K562 (cell line): Measurements from ENCODE around the gene MEIS1. TPM values are rescaled to one million over a fixed set of nuclear protein-coding genes. Genes with fewer than 3 reads are reported as not detected.
A peak's percentile ranks its signal among the peaks of the same experiment; 100 is the strongest.

Source experiments
- CEBPG ChIP-seq, 3 experiments: fragments of 200-800 bp in 1 of 3; sonication (Bioruptor generic) in 1 of 3; sonication (generic) in 1 of 3; formaldehyde crosslinking in 1 of 3; IDR thresholded peaks in 2 of 3; conservative IDR thresholded peaks in 1 of 3; 2 replicates each; pipeline versions ENCODE4 v1.6.1 to v1.8.0; 2016 to 2022; ENCODE audit warnings: missing compliant biosample characterization in 2 of 3, missing genetic modification characterization in 2 of 3, mild to moderate bottlenecking in 1 of 3, missing genetic modification reagents in 1 of 3
- GATAD2A ChIP-seq: fragments of 450-650 bp; IDR thresholded peaks from 2 replicates; pipeline ENCODE4 v1.6.1; 2017
- JUN ChIP-seq, 2 experiments: sonication (generic) in 1 of 2; formaldehyde crosslinking in 1 of 2; IDR thresholded peaks; 2 replicates each; pipeline versions ENCODE4 v1.6.1 to v1.8.0; 2012 to 2022; ENCODE audit warnings: borderline replicate concordance in 2 of 2, mild to moderate bottlenecking in 2 of 2, improper control_type of control experiment in 1 of 2, low read depth in 1 of 2, low read length in 1 of 2, missing genetic modification reagents in 1 of 2
- NCOA1 ChIP-seq: fragments of 450-650 bp; IDR thresholded peaks from 2 replicates; pipeline ENCODE4 v1.6.1; 2016; ENCODE audit warnings: low read depth
- NCOA2 ChIP-seq, 2 experiments: fragments of 450-650 bp; IDR thresholded peaks; 2 replicates each; pipeline ENCODE4 v1.6.1; 2018; ENCODE audit warnings: mild to moderate bottlenecking in 2 of 2, moderate library complexity in 1 of 2; ENCODE audit not compliant: partially characterized antibody in 2 of 2
- NFATC3 ChIP-seq: fragments of 450-650 bp; IDR thresholded peaks from 2 replicates; pipeline ENCODE4 v1.6.1; 2017; ENCODE audit warnings: mild to moderate bottlenecking
- POLR3A ChIP-seq: IDR thresholded peaks from 2 replicates; pipeline ENCODE4 v1.6.1; 2011; ENCODE audit warnings: borderline replicate concordance, mild to moderate bottlenecking, moderate library complexity; ENCODE audit not compliant: insufficient read length, insufficient read depth; ENCODE audit errors: extremely low read depth
- RBBP5 ChIP-seq: fragments of 200-600 bp; sonication (generic); IDR thresholded peaks from 2 replicates; pipeline ENCODE4 v1.6.1; 2012; ENCODE audit warnings: borderline replicate concordance, mild to moderate bottlenecking, low read length, control low read depth, inconsistent platforms; ENCODE audit not compliant: insufficient read depth, poor library complexity, severe bottlenecking
- SIRT6 ChIP-seq: IDR thresholded peaks from one replicate; pipeline ENCODE4 v1.6.1; 2012; ENCODE audit warnings: low read depth, mild to moderate bottlenecking, control low read depth, inconsistent platforms, low read length, moderate library complexity
- SMAD2 ChIP-seq: fragments of 150-350 bp; IDR thresholded peaks from 2 replicates; pipeline ENCODE4 v1.6.1; 2014; ENCODE audit warnings: low read depth, mild to moderate bottlenecking, low read length
- TEAD2 ChIP-seq: fragments of 450-650 bp; IDR thresholded peaks from 2 replicates; pipeline ENCODE4 v1.6.1; 2016; ENCODE audit warnings: missing genetic modification characterization, control low read depth, missing compliant biosample characterization
- ZNF592 ChIP-seq: fragments of 450-650 bp; IDR thresholded peaks from 2 replicates; pipeline ENCODE4 v1.6.1; 2017; ENCODE audit warnings: antibody characterized with exemption, mild to moderate bottlenecking
- ZNF785 ChIP-seq: fragments of 250-450 bp; sonication (Bioruptor Pico); IDR thresholded peaks from 2 replicates; pipeline ENCODE4 v1.4.0; 2020; ENCODE audit warnings: mild to moderate bottlenecking
- polyA plus RNA-seq, 8 experiments: library from polyadenylated mRNA; depleted of rRNA in 4 of 8; stranded (reverse) in 5 of 8; unstranded in 3 of 8; fragments of >200 nt; fragmentation: Nextera tagmentation in 2 of 8; fragmentation: Illumina TruSeq in 1 of 8; extraction: Ambion mirVana in 2 of 8; extraction: Trizol in 1 of 8; gene quantifications; 2 replicates each; pipeline versions ENCODE4 v1.2.1 to v1.2.3, GENCODE V29; 2011 to 2014; ENCODE audit warnings: inconsistent platforms in 1 of 8, missing spikeins in 1 of 8
- total RNA-seq, 7 experiments: library from RNA; depleted of rRNA in 6 of 7; stranded (reverse); fragments of >200 nt in 6 of 7; fragmentation: Illumina TruSeq in 2 of 7; extraction: Trizol in 2 of 7; gene quantifications; 2 replicates each; pipeline versions ENCODE4 v1.2.1 to v1.2.3, GENCODE V29; 2011 to 2021; ENCODE audit warnings: low replicate concordance in 1 of 7
- TF ChIP-seq, protein P1 (sequence below): fragments of 450-650 bp; IDR thresholded peaks from 2 replicates; pipeline ENCODE4 v1.6.1; 2018; ENCODE audit warnings: mild to moderate bottlenecking, low read depth; ENCODE audit not compliant: partially characterized antibody
- TF ChIP-seq, protein P2 (sequence below), 2 experiments: fragments of 450-650 bp; IDR thresholded peaks; 2 replicates each; pipeline ENCODE4 v1.6.1; 2018; ENCODE audit warnings: mild to moderate bottlenecking in 2 of 2, low read depth in 1 of 2; ENCODE audit not compliant: partially characterized antibody in 2 of 2

Gene MEIS1
- total and polyA plus RNA-seq, 9 of the 15 experiments (the other 6 are each of a cell fraction or from before 2014, with no cell fraction given), result 2.3 to 9.0 (median 5.9) TPM

GRCh38 chr2:66434679-66435548 lies at the start of gene MEIS1 (continued):
- no peak for TF ChIP-seq ZNF592
- TF ChIP-seq RBBP5, result peak; percentile 27
- no peak for TF ChIP-seq TEAD2 (tag)
- TF ChIP-seq, protein P1, sequence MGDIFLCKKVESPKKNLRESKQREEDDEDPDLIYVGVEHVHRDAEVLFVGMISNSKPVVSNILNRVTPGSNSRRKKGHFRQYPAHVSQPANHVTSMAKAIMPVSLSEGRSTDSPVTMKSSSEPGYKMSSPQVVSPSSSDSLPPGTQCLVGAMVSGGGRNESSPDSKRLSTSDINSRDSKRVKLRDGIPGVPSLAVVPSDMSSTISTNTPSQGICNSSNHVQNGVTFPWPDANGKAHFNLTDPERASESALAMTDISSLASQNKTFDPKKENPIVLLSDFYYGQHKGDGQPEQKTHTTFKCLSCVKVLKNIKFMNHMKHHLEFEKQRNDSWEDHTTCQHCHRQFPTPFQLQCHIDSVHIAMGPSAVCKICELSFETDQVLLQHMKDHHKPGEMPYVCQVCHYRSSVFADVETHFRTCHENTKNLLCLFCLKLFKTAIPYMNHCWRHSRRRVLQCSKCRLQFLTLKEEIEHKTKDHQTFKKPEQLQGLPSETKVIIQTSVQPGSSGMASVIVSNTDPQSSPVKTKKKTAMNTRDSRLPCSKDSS, result no peak
- TF ChIP-seq NCOA1, result no peak
- no peak for TF ChIP-seq ZNF785 (CRISPR knock-in tag)
- no peak for TF ChIP-seq SIRT6
- peak; percentile 81 for TF ChIP-seq CEBPG (CRISPR knock-in tag; IDR thresholded peaks at IDR 0.05)
- peak; percentile 81 to 92 for TF ChIP-seq CEBPG (tag; conservative IDR thresholded peaks at IDR 0.05 in 1 of 2, IDR thresholded peaks at IDR 0.05 in 1 of 2)
- TF ChIP-seq, protein P2, sequence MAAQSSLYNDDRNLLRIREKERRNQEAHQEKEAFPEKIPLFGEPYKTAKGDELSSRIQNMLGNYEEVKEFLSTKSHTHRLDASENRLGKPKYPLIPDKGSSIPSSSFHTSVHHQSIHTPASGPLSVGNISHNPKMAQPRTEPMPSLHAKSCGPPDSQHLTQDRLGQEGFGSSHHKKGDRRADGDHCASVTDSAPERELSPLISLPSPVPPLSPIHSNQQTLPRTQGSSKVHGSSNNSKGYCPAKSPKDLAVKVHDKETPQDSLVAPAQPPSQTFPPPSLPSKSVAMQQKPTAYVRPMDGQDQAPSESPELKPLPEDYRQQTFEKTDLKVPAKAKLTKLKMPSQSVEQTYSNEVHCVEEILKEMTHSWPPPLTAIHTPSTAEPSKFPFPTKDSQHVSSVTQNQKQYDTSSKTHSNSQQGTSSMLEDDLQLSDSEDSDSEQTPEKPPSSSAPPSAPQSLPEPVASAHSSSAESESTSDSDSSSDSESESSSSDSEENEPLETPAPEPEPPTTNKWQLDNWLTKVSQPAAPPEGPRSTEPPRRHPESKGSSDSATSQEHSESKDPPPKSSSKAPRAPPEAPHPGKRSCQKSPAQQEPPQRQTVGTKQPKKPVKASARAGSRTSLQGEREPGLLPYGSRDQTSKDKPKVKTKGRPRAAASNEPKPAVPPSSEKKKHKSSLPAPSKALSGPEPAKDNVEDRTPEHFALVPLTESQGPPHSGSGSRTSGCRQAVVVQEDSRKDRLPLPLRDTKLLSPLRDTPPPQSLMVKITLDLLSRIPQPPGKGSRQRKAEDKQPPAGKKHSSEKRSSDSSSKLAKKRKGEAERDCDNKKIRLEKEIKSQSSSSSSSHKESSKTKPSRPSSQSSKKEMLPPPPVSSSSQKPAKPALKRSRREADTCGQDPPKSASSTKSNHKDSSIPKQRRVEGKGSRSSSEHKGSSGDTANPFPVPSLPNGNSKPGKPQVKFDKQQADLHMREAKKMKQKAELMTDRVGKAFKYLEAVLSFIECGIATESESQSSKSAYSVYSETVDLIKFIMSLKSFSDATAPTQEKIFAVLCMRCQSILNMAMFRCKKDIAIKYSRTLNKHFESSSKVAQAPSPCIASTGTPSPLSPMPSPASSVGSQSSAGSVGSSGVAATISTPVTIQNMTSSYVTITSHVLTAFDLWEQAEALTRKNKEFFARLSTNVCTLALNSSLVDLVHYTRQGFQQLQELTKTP (IDR thresholded peaks at IDR 0.05; ENCODE audit: low read depth in 1 of 2, partially characterized antibody in 2 of 2), result peak in 1 of 2 experiments; percentile 58
- TF ChIP-seq NFATC3, result no peak
- TF ChIP-seq SMAD2, result no peak
- TF ChIP-seq GATAD2A, result peak; percentile 18; the same call in 1 of the 2 replicates
- TF ChIP-seq JUN (IDR thresholded peaks at IDR 0.05; ENCODE audit: borderline replicate concordance, low read depth, low read length), result no peak
- no peak for TF ChIP-seq JUN (CRISPR knock-in tag; IDR thresholded peaks at IDR 0.05; ENCODE audit: borderline replicate concordance)
- TF ChIP-seq NCOA2 (IDR thresholded peaks at IDR 0.05; ENCODE audit: partially characterized antibody in 2 of 2), result no peak
- no peak for TF ChIP-seq POLR3A
